ENCODE results near the gene GJD3.

- TF ChIP-seq CTCF (conservative IDR thresholded peaks at IDR 0.05) (peak; percentile 99), ZFX (IDR thresholded peaks at IDR 0.05) (no peak)
Observed at GRCh38 chr17:40358323-40359038, 6.1 kb downstream of the GJD3 start.
